SU-DHL-6 (cell line): ENCODE data around the gene ARHGAP1.

Experiments
- H2AFZ ChIP-seq: fragments of 200-600 bp; sonication (generic); 2 replicates; pipeline ENCODE4 v1.6.1; 2014; ENCODE audit warnings: low read depth, mild to moderate bottlenecking, moderate library complexity, mixed read lengths, antibody characterized with exemption, low read length; ENCODE audit not compliant: severe bottlenecking
- H3F3A ChIP-seq: fragments of 200-600 bp; shearing (Covaris generic); 2 replicates; pipeline ENCODE4 v1.6.0; 2016; ENCODE audit warnings: antibody characterized with exemption, mild to moderate bottlenecking; ENCODE audit not compliant: insufficient read depth
- H3K27ac ChIP-seq: fragments of 200-600 bp; sonication (generic); 2 replicates; pipeline ENCODE4 v1.5.1; 2016; ENCODE audit warnings: low read depth, mild to moderate bottlenecking, low read length, moderate library complexity, mixed read lengths
- H3K27me3 ChIP-seq: fragments of 200-600 bp; sonication (generic), shearing (Covaris generic); 2 replicates; pipeline ENCODE4 v1.6.0; 2014; ENCODE audit warnings: mild to moderate bottlenecking, low read length
- H3K36me3 ChIP-seq: fragments of 200-600 bp; sonication (generic); 2 replicates; pipeline ENCODE4 v1.6.1; 2014; ENCODE audit warnings: mild to moderate bottlenecking, low read length, mixed read lengths
- H3K4me2 ChIP-seq: fragments of 300-600, 200-600 bp; shearing (Covaris generic), sonication (generic); 2 replicates; pipeline ENCODE4 v1.6.0; 2014; ENCODE audit warnings: low read length, low read depth, mild to moderate bottlenecking; ENCODE audit not compliant: poor library complexity, severe bottlenecking
- H3K4me3 ChIP-seq: fragments of 200-600 bp; sonication (generic); 2 replicates; pipeline ENCODE4 v1.5.1; 2014; ENCODE audit warnings: antibody characterized with exemption, low read length, mild to moderate bottlenecking, mixed read lengths; ENCODE audit not compliant: insufficient read depth, poor library complexity, severe bottlenecking
- H3K79me2 ChIP-seq: fragments of 200-600 bp; sonication (generic); 2 replicates; pipeline ENCODE4 v1.6.1; 2014; ENCODE audit warnings: mild to moderate bottlenecking, low read length, moderate library complexity; ENCODE audit not compliant: insufficient read depth
- H3K9ac ChIP-seq: fragments of 200-600 bp; sonication (generic); 2 replicates; pipeline ENCODE4 v1.7.0; 2014; ENCODE audit warnings: mild to moderate bottlenecking, low read length
- H3K9me2 ChIP-seq: fragments of 200-600 bp; sonication (generic); replicated peaks from 2 replicates; pipeline ENCODE4 v1.6.1; 2014; ENCODE audit warnings: low read length; ENCODE audit not compliant: insufficient read depth
- H3K9me3 ChIP-seq: fragments of 200-600 bp; sonication (generic); 2 replicates; pipeline ENCODE4 v1.6.1; 2014; ENCODE audit warnings: low read length, mixed read lengths; ENCODE audit not compliant: insufficient read depth
- H4K20me1 ChIP-seq: fragments of 200-600 bp; sonication (generic); 2 replicates; pipeline ENCODE4 v1.6.1; 2014; ENCODE audit warnings: low read depth, mild to moderate bottlenecking, antibody characterized with exemption, low read length, moderate library complexity, mixed read lengths
- EZH2phosphoT487 ChIP-seq: fragments of 200-600 bp; sonication (generic), shearing (Covaris generic); conservative IDR thresholded peaks from 2 replicates; pipeline ENCODE4 v1.6.1; 2018; ENCODE audit warnings: mild to moderate bottlenecking, antibody characterized with exemption, low read length, moderate library complexity, mixed read lengths
- TF ChIP-seq, protein P1 (sequence below): fragments of 200-600 bp; sonication (generic); IDR thresholded peaks from one replicate; pipeline ENCODE4 v1.5.1; 2017; ENCODE audit warnings: antibody characterized with exemption, mild to moderate bottlenecking, low read length, moderate library complexity; ENCODE audit not compliant: insufficient read depth, poor library complexity, severe bottlenecking

The ARHGAP1 gene

GRCh38 chr11:46668480-46669085, 31.8 kb downstream of the ARHGAP1 start:
- Histone ChIP-seq H2AFZ (no peak overlapping the region), H3K9ac (no peak overlapping the region), H3K4me3 (no peak overlapping the region), H4K20me1 (no peaks in the 10 kb centered on the region), H3K27me3 (no peaks in the 10 kb centered on the region), H3K36me3 (no peaks in the 10 kb centered on the region), H3F3A (no peaks in the 10 kb centered on the region), H3K9me3 (no peaks in the 10 kb centered on the region), H3K9me2 (no peaks in the 10 kb centered on the region), H3K79me2 (no peaks in the 10 kb centered on the region), H3K27ac (no peak overlapping the region), H3K4me2 (no peak overlapping the region)
- TF ChIP-seq, protein P1, sequence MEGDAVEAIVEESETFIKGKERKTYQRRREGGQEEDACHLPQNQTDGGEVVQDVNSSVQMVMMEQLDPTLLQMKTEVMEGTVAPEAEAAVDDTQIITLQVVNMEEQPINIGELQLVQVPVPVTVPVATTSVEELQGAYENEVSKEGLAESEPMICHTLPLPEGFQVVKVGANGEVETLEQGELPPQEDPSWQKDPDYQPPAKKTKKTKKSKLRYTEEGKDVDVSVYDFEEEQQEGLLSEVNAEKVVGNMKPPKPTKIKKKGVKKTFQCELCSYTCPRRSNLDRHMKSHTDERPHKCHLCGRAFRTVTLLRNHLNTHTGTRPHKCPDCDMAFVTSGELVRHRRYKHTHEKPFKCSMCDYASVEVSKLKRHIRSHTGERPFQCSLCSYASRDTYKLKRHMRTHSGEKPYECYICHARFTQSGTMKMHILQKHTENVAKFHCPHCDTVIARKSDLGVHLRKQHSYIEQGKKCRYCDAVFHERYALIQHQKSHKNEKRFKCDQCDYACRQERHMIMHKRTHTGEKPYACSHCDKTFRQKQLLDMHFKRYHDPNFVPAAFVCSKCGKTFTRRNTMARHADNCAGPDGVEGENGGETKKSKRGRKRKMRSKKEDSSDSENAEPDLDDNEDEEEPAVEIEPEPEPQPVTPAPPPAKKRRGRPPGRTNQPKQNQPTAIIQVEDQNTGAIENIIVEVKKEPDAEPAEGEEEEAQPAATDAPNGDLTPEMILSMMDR: no peak
- no peak for TF ChIP-seq EZH2phosphoT487

DNA sequence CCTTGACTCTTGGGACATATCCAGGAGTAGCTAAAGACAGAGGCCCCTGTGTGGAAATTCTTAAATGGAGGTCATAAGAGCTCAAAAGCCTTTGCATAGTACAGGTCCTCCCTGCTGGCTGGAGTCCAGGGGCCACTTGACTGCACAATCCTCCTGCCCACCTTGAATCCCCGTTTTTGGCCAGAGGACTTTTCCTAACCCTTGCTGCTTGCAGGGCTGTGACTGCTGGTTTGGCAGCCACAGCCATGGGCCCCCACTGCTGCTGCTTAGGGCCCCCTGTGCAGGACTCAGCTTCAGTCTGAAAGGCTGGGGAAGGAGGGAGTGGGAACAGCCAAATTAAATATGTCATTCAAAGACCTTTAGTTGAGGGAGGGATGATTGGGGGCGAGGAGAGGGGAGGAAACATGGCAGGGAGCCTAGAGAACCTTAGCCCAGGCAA, 33.4 kb downstream of the ARHGAP1 start:
- Histone ChIP-seq H3K27ac (no peak overlapping the region), H3K9ac (no peak overlapping the region), H3K27me3 (no peaks in the 10 kb centered on the region), H3K79me2 (no peaks in the 10 kb centered on the region), H3K36me3 (no peaks in the 10 kb centered on the region), H3F3A (no peaks in the 10 kb centered on the region), H4K20me1 (no peaks in the 10 kb centered on the region), H3K4me2 (no peak overlapping the region), H2AFZ (no peak overlapping the region), H3K4me3 (no peak overlapping the region), H3K9me2 (no peaks in the 10 kb centered on the region), H3K9me3 (no peaks in the 10 kb centered on the region)
- TF ChIP-seq, protein P1: no peak
- no peak for TF ChIP-seq EZH2phosphoT487

- Histone ChIP-seq H4K20me1 (no peaks in the 10 kb centered on the region), H3K4me3 (no peak overlapping the region), H3K36me3 (no peaks in the 10 kb centered on the region), H3K4me2 (no peak overlapping the region), H2AFZ (no peak overlapping the region), H3K27me3 (no peaks in the 10 kb centered on the region), H3F3A (no peaks in the 10 kb centered on the region), H3K9me2 (no peaks in the 10 kb centered on the region), H3K9me3 (no peaks in the 10 kb centered on the region), H3K9ac (no peak overlapping the region), H3K27ac (no peak overlapping the region), H3K79me2 (no peaks in the 10 kb centered on the region)
- no peak for TF ChIP-seq EZH2phosphoT487
- TF ChIP-seq, protein P1: no peak
Measured at GRCh38 chr11:46666516-46666915, 33.9 kb downstream of the ARHGAP1 start.
